Renal cortex interstitium (tissue), 11 donors: ENCODE results near the gene KCNMA1. TPM values are rescaled to one million over a fixed set of nuclear protein-coding genes. Genes with fewer than 3 reads are reported as not detected.
A peak's percentile ranks its signal among the peaks of the same experiment; 100 is the strongest.

Experiments used
- DNase-seq, 11 donors: peaks; one replicate each; pipeline ENCODE4 v3.0.0-alpha.2; 2013; ENCODE audit warnings: low read depth in 9 of 11, low spot score in 4 of 11; ENCODE audit errors: extremely low read depth in 1 of 11
- polyA plus RNA-seq, 3 donors: library from polyadenylated mRNA; unstranded; fragments of 120-200 nt; gene quantifications; one replicate each; pipeline ENCODE4 v1.2.1, GENCODE V29; 2013; ENCODE audit not compliant: insufficient read length in 3 of 3

The KCNMA1 gene
- polyA plus RNA-seq, 3 donors, result 3.3 to 3.7 (median 3.3) TPM

GRCh38 chr10:77614778-77615625, 22.6 kb downstream of the KCNMA1 start:
- DNase-seq, result no peak

DNA sequence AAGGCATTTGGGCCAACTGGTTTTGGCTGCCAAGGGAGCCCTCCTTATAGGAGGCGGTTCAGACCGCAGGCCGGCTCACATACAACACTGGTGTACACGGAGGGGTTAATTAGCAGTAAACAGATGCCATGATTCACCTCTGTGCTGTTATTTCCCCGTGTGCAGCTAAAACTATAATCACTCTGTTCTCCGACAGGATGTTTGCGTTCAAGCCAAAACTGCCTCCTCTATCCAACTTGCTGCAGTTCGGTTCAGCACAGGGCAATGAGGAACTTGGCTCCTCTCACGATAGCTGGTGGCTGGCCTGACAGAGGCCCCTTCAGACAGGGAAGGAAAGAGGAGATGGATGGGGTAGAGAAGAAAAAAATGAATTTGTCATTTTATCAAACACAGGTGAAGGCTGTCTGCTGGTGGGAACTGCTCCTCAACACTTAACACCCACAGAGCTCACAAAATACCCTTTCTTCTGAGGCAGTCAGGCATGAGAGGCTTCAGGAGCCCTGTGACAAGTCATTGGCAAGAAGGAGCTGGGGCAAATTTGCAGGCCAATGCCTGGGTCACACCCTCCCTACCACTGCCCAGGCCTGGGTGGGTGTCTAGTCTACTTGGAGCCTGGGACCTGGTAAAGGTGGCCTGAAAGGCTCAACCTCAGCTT, 24.0 kb downstream of the KCNMA1 start:
- DNase-seq, result no peak

DNA sequence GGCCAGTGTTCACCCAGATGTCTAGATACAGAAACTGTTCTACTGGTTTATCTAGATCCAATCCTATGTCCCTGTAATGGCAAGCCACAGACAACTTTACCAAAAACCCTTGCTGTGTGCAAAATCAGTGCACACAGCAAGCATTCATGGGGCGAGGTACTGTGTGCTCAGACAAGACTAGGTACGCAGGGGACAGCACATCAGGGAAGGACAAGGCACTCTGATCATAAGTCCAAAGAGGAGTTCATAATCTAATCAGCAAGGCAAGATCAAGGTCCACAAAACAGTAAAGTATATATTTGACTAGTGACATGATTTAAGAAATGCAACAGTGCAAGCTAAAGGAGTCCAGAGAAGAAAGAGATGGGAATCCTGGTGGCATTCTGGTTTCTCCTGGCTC, 25.9 kb downstream of the KCNMA1 start:
- DNase-seq, result no peak

GRCh38 chr10:77611221-77611620, 26.4 kb downstream of the KCNMA1 start:
- DNase-seq, result no peak

DNA sequence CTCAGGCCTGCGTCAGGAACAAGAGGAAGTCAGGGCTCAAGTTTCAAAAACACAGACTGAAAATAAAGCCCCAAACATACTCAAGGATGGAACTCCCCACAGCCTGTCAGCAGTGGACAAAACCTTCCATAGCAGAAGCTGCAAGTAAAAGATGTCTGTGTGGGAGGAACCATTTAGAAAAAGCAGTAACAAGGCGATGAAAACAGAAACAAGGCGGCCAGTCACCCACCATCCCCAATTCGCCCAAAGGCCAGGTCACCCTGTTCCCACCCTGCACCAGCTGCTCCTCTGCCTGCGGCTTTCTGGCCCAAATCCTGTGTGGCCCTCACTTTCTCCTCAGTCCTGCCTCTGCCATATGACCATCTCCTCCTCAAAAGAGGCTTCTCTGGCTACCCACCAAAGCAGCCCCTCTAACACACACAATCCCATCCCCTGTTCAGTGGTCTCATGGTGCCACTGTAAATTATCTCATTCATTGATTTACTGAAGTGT, 27.8 kb downstream of the KCNMA1 start:
- DNase-seq, result peak in 1 of 11 donors; percentile 24

GRCh38 chr10:77608281-77608680, 29.3 kb downstream of the KCNMA1 start:
- no peak for DNase-seq

DNA sequence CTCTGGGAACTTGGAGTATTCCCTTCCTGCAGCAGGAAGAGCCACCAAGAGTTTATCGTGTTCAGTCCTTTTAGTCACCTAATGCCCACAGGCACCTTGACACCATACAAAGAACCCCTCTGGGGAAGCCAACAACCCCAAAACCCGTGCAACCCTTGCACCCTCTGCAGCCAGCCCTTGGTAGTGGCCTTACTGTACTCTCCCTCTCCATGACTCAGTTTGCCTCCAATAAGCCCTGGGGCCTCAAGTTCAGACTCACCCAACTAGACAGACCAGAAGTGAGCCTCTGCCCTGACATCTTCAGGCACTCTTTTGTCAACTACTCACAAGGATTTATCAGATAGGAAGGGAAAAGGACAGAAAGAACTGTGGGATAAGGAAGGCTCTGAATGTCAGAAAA, 30.9 kb downstream of the KCNMA1 start:
- DNase-seq, result no peak

- no peak for DNase-seq
These were observed 32.1 kb downstream of the KCNMA1 start for GRCh38 chr10:77605466-77605865.

- DNase-seq, result no peak
These were observed 32.7 kb downstream of the KCNMA1 start for GRCh38 chr10:77604941-77605351.

- no peak for DNase-seq
These were observed 33.5 kb downstream of the KCNMA1 start for GRCh38 chr10:77604063-77604462.

DNA sequence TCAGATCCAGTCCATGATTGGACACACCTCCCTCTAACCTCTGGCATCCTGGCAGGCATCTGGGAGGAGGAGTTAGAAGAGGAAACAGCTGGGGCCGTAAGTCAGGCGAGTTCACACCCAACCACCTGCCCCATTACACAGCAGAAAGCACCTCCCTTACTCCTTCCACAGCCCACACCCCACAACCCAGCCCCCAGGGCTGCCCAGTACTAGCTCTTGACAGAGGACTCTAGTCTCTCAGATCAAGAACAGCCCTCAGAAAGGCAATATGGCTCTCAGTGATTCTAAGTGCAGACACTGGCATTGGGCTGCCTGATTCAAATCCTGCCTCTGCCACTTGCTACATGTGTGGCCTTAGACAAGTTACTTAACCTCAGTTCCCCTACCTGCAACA, 34.1 kb downstream of the KCNMA1 start:
- no peak for DNase-seq

- no peak for DNase-seq
These were observed 34.6 kb downstream of the KCNMA1 start for GRCh38 chr10:77602913-77603533.

DNA sequence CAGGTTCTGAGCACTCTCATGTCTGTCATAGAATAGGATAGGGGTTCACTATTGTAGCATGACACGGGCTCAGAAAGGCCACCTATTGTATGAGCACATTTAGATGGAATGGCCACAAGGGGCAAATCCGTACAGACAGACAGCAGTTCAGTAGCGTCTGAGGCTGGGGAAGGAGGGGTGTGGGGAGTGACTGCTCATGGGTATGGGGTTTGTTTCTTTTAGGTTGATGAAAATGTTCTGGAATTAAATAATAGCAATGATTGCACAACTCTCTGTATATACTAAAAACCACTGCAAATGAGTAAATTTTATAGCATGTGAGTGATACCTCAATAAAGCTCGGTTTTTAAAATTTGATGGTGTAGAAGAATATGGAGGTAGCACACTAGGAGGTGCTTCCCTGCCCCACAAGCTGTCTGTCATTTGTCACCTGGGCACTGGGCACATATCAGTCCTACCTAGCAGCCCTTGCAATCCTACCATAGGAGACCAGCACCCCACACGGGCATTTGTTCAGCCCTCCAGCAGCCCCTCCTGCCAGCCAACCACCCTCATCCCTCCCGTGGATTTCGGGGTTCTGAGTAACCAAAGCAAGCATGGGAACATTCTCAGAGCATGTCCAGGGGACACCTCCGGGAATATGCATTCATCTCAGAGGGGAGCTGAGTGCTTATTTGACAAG, 35.2 kb downstream of the KCNMA1 start:
- no peak for DNase-seq

DNA sequence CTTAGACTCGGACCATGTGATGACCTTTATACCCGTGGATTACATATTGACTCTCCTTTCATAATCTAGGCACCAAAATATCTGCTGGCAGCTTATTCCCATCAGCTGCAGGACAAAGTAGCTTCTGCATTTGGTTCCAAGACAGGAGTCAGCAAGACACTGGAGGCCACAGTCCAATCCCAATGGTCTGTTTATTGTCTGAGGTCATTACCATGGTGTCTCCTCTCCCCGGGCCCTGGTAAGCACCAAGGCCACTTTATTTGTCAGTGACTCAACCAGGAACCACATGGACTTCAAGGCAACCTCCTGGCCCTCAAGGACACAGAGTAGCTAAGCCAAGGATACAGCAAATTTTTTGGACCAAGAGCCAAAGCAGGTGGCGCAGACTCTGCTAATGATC, 36.1 kb downstream of the KCNMA1 start:
- DNase-seq, result no peak

DNA sequence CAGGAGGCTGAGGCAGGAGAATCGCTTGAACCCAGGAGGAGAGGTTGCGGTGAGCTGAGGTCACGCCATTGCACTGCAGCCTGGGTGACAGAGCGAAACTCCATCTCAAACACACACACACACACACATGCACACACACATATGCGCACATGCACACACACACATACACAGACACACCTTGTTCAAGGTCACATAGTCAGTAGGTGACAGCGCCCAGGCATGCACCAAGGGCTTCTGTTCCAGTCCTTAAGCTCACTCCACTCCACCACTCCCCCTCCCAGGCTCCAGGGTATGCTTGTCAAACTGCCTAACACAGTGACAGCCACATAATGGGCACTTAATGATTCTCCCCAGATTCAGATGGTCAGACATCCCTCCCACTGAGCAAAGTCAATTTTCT, 37.0 kb downstream of the KCNMA1 start:
- DNase-seq, result no peak

GRCh38 chr10:77599651-77600050, 38.0 kb downstream of the KCNMA1 start:
- DNase-seq, result no peak

DNA sequence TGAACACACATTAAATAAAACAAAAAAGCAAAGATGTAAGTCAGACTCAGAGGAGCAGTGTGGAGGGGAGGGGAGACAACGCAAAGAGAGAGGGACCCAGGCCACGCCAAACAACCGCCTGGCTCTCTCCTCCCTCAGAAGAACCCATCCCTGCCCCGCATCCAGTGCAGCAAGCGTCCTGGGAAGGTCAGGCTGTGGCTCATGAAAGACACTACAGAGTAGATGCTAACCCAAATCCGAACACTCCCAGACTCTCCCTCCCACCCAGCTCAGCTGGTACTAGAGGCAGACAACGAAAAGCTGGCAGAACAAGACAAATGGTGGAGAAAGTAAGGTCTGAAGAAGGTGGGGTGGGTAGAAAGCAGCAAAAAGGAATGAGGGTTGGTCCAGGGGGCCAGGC, 39.0 kb downstream of the KCNMA1 start:
- no peak for DNase-seq

DNA sequence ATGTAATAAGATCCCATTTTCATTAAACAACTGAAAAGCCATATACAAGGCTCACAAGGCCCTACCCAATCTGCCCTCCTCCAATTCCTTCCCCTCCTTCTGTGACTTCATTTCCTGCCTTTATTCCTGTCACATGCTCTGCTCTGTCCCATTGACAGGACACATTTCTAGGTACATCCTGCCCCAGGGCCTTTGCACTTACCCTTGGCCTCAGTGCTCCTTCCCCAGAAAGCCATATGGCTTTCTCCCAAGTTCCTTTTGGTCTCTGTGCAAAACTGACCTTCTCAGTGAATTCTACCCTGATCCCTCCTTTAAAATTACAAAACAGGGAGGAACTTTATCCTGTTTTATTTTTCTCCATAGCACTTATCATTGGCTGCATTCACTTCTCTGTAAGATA, 40.0 kb downstream of the KCNMA1 start:
- DNase-seq, result no peak

- no peak for DNase-seq
These were observed 43.2 kb downstream of the KCNMA1 start for GRCh38 chr10:77594471-77594783.
